HG03378 (cell line): Measurements from ENCODE around the gene ADARB1.
"Not testable (repeated sequence)": the region's sequence is repeated elsewhere in the genome, so short reads cannot be mapped to it uniquely, and the experiment has no call there.

Experiments used
- ATAC-seq: cut with Tn5 transposase; IDR thresholded peaks from one replicate; pipeline ENCODE4 v1.9.1; 2021; ENCODE audit warnings: mild to moderate bottlenecking, moderate library complexity; ENCODE audit not compliant: unreplicated experiment

Gene ADARB1, protein sequence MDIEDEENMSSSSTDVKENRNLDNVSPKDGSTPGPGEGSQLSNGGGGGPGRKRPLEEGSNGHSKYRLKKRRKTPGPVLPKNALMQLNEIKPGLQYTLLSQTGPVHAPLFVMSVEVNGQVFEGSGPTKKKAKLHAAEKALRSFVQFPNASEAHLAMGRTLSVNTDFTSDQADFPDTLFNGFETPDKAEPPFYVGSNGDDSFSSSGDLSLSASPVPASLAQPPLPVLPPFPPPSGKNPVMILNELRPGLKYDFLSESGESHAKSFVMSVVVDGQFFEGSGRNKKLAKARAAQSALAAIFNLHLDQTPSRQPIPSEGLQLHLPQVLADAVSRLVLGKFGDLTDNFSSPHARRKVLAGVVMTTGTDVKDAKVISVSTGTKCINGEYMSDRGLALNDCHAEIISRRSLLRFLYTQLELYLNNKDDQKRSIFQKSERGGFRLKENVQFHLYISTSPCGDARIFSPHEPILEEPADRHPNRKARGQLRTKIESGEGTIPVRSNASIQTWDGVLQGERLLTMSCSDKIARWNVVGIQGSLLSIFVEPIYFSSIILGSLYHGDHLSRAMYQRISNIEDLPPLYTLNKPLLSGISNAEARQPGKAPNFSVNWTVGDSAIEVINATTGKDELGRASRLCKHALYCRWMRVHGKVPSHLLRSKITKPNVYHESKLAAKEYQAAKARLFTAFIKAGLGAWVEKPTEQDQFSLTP

DNA sequence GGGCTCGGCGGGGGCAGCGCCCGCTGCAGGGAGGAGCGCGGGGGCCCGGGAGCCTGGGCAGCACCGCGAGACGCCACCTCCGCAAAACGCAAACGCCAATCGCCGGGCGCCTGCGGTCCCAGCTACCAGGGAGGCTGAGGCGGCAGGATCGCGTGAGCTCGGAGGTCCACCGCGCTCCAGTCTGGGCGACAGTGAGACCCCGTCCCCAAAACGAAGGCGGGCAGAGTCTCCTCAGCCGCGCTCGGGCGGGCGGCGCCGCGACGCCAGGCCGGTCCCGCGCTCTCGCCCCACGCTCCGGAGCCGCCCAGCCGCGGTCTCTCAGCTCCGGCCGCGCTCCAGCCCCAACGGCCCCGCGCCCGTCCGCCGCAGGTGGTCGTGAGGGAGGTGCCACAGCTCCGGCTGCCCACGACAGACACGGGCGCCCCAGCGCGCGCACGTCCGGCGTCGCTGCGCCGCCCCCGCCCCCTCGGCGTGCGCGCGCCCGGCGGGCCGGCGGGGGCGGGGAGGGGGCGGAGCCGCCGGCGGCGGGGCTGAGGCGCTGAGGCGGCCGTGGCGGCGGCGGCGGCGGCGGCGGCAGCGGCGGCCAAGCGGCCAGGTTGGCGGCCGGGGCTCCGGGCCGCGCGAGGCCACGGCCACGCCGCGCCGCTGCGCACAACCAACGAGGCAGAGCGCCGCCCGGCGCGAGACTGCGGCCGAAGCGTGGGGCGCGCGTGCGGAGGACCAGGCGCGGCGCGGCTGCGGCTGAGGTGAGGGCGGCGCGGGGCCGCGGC, at the start of gene ADARB1:
Gene ADARB1 (plus strand): TSS at position 533 of the 770 bp plus-strand sequence. CDS start 97,077 bp downstream, outside the sequence.
- no peak for ATAC-seq

DNA sequence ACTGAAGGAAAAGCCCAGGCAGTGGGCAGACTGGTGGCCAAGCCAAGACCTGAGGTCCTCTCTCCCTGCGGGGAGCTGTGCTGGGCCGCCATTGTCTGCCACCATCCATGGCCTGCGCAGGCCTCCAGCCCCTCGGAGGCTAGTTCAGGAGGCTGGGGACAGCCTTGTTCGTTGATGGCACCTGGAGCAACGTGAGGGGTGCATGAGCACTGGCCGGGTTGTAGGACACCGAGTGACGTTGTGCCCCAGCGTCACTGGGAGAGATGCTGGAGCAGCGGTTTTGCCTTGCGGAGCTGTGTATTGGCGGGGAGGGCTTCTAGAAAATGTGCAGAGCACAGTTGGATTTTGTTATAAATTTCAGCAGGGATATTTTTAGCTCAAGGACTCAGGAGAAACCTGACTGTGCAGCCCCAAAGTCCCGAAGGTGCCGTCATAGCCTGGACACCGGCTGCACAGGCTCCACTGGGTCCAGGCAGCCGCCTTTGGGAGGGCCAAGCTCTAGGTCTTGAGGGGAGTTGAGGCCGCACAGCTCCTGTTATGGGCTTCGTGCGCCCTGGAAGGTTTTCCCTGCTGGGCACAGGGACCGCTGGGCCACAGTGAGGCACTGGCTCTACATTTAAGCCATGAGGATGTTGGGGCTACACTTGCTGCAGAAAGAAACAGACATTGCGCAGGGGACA, 48.2 kb upstream of the ADARB1 start:
- no peak for ATAC-seq

DNA sequence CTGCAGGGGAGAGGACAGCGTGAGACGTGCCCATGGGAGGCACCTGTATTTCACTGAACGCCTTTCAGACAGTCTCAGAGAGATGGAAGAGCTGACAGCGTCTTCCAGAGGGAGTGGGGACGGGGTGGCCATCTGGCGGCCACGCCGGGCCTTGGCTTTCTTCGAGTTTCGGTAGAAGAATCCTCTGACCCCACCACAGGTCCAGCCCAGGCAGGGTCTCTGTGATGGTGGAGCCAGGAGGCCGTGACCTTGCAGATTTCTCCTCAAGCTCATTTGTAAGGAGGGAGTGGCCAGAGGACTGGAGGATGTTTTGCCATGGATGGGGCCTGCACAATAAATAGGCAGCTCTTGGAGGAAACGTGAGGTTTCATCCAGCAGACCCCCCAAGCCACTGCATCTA, 47.6 kb upstream of the ADARB1 start:
- no peak for ATAC-seq

DNA sequence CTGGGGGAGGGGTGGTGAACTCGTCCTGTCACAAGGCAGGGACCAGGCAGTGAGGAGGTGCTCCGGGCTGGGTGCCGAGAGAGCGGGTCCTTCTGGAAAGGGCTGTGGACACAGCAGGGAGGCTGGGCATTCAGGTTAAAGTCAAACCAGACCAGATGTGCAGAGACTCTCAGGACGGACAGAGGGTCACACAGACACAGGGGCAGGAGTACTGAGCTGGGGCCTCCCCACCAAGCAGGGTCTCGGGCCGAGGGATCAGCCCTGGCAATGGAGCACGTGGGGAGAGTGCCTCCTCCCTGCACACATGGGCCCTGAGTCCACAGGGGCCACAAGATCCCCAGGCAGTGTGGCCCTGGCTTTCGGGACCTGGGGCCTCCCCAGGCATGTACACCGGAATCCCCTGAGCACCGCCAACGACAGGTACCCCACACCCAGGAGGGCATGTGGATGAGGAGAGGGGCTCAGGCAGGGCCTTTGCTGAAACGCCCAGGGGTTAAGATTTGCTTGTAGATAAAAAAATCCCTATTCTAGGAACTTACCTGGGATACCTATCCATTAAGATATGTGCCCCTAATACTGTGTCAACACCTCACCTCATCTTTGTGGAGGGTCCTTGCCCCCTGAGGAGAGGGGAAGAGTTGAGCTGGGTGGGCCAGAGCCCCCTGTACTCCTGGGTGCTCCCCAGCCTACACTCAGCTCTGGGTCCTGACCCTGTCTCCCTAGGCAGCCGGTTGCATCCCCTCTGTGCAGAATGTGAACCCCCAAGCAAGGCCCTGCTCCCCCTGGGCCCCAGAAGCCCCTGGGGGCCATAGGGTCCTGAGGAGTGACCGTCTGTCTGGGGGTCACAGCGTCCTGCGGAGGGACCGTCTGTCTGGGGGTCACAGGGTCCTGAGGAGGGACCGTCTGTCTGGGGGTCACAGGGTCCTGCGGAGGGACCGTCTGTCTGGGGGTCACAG, 46.9 kb upstream of the ADARB1 start:
- no peak for ATAC-seq

DNA sequence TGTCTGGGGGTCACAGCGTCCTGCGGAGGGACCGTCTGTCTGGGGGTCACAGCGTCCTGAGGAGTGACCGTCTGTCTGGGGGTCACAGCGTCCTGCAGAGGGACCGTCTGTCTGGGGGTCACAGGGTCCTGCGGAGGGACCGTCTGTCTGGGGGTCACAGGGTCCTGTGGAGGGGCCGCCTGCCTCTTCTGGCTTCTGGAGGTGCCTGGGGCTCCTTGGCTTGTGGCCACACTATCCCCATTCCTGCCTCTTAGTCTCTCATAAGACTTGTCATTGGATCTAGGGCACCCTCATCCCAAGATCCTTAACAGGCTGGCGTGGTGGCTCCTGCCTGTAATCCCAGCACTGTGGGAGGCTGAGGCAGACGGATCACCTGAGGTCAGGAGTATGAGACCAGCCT, 45.7 kb upstream of the ADARB1 start:
- ATAC-seq, result not testable (repeated sequence)

DNA sequence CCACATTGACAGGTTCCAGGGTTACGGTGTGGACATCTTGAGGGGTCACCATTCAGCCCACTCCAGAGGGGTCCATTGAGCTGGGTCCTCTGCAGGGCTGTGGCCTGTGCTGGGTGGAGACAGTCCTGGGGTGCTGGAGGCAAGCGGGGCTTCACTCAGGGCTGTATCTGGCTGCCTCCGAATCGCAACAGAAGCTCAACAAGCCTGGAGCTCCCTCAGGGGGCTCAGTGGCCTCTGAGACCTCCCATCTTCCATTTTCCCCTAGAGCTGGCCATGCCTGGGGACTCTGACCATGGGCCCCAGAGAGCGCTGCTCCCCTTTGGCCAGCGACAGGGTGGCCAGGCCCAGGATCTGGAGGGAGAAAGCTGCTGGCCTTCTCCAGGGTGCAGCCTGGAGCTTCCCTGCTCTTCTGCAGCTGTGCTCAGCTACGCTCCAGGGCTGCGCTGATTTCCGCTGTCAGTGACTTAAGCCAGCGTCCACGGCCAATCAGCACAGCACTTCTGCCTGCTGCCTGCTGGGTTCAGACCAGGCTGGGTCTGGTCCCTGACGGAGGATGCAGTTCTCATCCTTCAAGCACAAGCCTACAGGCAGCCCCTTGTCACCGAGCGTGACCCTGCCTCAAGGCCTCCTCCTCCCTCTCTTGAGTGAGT, 45.0 kb upstream of the ADARB1 start:
- ATAC-seq, result no peak

DNA sequence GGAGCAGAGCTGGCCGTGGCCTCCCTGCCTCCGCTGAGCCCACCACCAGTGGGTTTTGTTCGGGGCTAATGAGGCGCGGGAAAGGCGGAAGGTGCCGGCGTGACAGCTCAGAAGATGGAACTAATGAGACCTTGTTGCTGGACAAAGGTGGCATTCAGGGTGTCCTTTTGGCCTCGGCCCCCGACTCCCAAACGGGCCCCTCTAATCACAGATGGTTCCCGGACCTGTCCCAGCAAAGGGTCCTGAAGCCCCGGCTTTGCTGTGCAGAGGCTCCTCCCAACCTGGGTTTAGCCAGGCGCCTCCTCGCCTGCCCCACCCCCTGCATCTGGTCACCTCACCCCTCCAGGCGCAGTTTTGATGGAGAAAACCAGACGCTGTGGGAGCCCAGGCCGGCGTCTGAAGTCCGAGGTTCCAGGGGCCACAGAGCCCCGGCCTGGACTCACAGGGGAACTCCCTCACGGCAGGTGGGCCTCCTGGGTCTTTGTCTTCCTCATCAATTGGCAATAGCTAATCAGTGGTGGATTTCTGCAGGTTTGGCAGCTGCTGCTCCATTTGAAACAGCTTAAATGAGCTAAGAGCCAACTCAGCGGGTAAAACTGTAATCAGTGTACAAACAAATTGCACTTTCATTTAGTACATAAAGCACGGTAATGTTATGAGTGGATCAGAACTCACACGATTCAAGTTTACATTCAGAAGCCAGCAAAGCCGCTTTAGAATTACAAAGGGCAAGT, 44.3 kb upstream of the ADARB1 start:
- no peak for ATAC-seq

DNA sequence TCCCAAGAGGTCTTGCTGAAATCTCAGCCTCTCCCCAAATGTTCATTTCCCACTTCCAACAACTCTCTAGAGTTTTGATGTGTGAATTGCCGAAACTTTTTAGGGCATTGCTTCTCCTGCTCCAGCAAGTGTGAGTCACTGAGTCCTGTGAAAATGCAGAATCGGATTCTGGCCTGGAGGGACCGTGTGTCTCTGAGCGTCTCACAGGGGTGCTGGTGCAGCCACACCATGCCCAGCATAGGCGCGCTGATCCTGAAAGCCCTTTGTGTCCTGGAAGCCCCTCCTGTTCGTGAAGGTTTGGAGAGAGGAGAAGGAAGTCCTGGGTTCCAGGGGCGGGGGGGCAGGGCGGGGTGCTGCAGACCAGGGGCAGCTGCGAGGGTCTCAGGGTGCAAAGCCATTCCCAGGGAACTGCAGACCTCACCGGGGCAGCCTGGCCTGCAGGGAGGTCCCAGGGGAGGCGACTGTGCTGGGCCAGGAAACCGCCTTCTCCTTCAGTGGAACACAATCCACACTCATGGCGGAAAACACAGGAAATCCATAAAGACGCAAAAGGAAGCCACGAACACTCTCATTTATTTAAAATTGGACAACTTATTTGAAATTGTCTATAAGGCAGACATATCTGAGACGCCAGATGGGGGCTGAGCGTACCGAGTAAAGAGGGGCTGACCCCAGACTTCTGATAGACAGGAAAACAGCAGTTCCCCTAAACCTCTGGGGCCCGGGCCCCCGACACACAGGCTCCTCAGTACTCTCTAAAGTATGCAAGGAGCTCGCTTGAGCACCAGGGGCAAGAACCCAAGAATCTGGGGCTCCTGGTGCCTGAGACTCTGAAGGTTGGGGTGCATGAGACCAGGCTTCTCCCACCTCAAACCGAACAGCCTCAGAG, 43.5 kb upstream of the ADARB1 start:
- ATAC-seq, result no peak

DNA sequence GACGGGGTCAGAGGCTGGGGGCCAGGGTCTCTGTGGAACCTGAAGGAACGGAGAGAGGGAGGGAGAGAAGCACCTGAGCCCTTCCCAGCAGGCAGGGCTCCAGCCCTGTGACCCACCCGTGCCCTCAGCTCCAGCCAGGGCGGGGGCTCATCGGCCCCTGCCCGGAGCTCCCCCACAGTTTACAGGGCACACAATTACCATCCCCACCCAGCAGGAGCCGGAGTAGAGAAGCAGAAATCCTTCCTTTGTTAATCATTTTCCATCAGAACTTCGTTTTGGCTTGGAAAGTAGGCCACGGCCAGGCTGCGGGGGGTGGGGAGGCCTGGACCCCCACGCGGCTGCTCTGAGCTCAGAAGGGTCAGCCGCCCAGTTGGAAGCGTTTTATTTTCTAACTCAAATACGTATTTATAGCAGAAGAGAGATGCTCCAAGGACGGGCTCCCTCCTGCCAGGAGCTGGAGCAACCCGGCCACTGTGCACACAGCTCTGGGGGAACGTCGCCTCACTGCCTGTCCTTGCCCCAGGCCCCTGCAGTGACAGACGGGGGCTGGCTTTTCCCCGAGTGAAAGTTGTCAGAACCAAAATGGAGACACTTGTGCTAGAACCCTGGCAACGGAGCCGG, 42.7 kb upstream of the ADARB1 start:
- ATAC-seq, result no peak

DNA sequence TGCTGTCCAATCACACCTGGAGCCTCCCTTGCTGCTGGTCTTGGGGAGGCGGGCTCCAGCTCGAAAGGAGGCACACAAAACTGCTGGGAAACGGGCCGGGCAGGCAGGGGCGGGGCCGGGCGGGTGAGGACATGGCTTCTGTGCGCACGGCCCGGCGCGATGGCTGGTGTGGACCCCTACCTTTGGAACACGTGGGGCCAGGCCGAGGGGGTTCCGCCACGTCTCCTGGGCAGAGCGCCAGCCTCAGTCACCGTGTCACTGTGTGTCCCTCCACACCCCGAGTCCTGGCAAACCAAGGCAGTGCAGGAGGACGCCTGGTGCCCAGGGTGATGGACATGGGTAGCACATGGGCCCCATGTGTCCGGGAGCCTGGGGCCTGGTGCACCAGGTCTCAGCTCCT, 42.0 kb upstream of the ADARB1 start:
- no peak for ATAC-seq

DNA sequence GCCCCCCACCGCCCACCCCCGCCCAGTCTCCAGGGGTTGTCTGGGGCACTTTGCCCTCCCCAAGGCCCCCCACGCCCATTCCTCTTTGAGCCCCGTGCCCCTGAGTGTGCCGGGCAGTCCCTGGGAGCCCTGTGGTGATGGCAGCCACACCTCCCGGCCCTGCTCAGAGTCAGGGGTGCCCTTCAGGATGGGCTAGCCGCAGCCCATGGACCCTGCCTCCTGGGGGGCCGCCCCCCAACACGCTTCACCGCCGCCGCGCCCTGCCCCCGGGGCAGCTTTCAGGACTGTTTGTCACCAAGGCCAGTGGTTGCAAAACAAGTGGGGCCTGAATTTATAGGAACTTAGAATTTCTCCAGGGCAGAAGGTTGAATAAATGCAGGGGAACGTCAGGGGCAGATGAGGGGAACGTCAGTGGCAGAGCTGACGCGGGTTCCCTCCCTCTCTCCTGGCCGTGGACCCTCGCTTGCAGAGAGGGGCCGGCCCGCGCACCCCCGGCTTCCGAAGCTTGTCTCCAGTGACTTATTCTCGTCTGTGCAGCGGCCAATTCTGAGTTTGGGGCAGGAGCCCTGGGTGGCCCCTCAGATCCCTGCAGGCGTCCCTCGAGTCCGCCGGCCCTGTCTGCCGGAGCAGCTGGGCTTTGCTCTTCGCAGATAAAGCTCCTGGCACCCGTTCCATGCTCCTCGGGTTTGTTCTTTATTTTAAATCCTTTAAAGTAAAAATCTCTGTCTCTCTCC, 41.2 kb upstream of the ADARB1 start:
- ATAC-seq, result no peak

DNA sequence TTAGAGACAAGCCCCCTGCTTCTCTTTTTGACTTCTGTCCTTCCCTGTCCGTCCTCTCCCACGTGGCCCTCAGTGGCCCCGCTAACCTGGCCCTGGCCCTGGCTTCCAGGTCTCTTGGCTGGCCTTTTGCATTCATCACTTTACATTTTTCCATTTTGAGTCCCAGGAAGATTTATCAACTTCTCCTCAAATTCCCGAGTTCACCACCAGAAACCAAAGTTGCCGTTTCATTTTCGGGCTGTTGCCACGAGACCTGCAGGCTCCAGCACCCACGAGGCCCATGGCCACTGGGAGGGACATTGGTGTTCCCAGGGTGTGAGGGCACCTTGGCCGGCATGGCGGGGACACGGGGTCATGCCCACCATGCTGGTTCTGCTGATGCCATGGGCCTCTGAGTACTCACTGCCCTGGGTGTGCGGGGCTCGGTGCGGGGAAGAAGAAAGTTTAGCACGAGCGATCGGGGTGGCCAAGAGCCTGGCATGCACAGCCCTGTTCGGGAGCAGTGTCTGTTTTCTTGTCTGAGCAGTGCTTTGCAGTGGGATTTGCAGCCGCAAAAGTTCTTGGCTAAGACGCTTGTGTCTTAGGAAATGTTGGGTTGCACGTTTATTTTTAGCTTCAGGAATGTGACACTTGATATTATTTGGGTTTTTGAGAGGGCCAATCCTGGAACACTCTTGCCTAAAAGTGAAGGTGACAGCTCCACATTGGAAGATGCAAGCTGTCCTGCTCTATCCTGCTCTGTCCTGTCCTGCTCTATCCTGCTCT, 40.4 kb upstream of the ADARB1 start:
- no peak for ATAC-seq

DNA sequence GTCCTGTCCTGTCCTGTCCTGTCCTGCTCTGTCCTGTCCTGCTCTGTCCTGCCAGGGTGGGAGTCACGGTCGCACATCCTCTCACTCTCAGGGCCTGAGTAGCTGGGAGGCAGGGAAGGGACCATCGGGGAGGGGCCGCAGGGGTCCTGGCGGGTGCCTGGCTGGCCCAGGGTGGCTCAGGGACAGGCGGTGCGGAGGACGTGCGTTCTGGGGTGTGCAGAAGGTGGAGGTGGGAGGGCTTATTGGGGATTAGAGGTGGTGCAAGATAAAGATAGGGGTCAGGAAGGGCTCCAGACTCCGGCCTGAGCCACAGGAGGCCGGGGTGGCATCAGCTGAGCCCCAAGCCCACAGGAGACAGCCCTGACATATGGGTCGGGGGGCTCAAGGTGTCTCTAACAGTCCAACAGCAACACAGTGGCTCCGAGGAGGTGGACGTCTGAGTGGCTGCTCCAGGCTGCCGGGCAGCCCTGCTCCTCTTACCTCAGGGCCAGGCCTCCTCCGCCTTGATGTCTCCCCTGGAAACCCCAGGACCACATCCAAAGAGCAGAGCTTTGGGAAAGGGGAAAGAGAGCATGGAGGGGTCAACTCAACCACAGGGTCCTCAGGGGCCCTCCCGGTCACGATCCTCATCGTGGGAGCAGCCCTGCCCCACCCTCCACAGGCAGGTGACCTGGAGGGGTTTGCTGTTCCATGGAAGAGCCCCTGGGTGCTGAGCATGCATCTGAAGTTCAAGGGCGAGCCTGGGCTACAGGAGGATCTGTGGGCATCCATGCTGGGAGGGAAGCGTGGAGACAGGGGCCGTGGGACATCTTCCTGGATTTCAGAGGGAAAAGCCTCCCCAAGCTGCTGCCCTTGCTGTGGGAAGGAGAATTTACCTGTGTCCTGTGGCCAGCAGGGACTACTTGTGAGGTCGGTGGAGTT, 39.6 kb upstream of the ADARB1 start:
- no peak for ATAC-seq

DNA sequence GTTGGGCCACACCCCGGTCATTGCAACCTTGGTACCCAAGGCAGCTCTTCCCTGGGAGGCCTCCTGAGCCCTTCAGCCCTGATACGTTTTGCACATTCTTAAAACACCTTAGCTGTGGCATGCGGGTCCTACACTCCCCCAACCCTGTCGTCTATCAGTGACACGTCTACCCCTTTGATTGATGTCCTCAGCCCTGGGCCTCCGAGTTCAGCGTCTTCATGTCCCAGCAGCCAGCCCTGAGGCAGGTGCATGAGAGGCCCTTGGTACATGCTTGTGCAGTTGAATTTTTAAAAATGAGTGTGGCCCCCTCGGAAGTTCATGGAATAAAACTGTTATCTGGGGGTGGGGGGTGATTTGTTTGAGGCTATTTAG, 38.9 kb upstream of the ADARB1 start:
- no peak for ATAC-seq

DNA sequence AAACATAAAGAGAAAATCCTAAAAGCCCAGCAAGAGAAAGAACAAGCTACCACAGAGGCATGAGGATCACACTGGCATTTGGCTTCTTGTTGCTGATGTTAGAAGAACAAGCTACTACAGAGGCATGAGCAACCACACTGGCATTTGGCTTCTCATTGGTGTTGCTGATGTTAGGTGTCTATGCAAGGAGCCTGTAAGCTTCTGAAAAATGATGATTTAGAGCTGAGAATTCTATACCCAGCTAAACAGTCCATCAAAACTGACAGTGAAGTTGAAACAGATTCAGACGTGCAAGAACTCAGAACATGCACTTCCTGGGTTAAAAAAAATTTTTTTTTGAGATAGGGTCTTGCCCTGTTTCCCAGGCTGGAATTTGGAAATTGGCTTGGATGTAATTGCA, 37.8 kb upstream of the ADARB1 start:
- ATAC-seq, result no peak
